A549 treated with CpdA at 1 μM for 4 hours (cell line): Measurements from ENCODE around the gene SLK. TPM values are rescaled to one million over a fixed set of nuclear protein-coding genes. Genes with fewer than 3 reads are reported as not detected.

ENCODE experiments used
- total RNA-seq: library from RNA; stranded (reverse); fragments of 200-300 nt; extraction: Qiagen RNA extraction; gene quantifications from 5 replicates; pipeline ENCODE4 v1.2.3, GENCODE V29; 2022; ENCODE audit warnings: low read depth

The SLK gene
- total RNA-seq: 24.0 to 39.6 TPM (median 28.0 TPM) in 5 replicates

DNA sequence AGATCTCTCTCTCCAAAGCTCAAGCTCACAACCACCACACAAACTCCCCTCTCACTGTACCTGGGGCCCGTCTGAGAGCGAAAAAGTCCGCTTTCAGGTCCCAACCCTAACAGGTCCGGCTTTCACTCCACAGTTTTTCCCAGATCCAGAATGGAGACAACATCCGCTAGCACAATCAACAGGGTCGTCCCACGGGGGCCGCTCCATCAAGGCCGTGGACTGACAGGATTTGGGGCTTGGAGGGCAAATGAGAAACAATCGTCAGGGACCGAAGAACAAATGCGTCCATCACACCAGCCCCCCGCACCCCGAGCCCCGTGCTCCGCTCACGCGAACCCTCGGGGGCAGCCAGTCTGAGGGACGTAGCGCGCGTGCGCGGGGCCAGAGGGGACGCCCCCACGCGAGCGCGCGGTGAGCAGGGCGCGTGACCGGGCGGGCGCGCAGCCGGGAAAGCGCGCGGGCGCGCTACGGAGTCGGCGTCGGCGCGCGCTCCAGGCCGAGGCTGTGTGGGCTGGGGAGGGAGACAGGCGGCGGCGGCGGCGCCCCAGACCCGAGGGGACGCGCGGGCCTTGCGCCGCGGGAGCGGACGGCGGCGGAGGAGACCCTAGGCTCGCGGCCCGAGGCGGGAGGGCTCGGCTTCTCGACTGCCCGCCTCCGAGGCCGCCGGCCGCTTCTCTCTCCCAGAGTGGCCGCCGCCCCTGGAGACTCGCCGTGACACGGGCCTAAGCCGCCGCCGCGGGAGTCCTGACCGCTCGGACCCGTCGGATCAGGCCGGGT, at the start of gene SLK:
SLK (plus strand) TSS at position 470 of the 777 bp plus-strand sequence. CDS start 606 bp downstream, outside the sequence.

DNA sequence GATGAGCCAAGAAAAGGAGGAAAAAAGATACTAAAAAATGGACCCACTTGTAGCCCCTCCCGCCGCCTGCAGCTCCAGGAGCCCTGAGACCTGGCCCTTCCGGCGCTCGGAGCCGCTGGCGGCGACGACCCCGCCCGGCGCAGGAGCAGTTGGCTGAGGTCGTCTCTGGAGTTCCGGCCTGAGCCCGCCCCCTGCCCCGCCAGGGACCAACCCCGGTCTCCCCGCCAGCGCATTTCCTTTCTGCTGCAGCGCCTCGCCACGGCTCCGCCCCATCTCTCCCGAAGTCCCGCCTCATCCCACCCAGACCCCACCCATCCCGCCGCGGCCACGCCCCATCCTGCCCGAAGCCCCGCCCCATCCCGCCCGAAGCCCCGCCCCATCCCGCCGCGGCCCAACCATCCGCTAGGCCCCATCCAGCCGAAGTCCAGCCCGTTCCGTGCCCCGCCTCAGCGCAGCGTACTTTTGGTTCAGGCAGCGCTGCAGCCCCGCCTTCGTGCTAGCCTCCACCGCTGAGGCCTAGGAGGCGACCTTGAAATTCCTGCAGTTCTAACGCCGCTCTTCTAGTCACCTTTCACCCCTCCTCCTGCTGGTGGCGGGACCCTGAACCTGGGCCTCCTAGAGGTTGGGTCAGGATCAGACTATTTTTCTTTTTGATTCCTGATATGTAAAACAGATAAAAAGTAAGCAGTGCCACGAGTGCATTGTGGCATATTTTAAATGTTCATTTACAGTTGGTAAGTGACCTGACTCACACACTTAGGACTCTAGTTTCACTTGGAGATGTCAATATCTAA, 48.7 kb upstream of the SLK start, which contains the start of gene STN1:
STN1 (minus strand) TSS at position 132 of the 794 bp plus-strand sequence. CDS start 590 bp downstream, outside the sequence.

Other genes starting within 250 kb of the SLK start
- gene SH3PXD2A, start 111.6 kb upstream of the SLK start, total RNA-seq: 1.5 to 2.5 TPM (median 2.2 TPM) in 5 replicates
- 17.9 to 19.2 TPM (median 19.0 TPM) in 5 replicates for gene STN1, start 49.0 kb upstream of the SLK start, total RNA-seq
- 2.2 to 3.8 TPM (median 2.7 TPM) in 5 replicates for gene COL17A1, start 118.7 kb downstream of the SLK start, total RNA-seq
- 15.8 to 24.4 TPM (median 16.7 TPM) in 5 replicates for gene SFR1, start 155.0 kb downstream of the SLK start, total RNA-seq